ENCODE data around the gene ITGA1. TPM values are rescaled to one million over a fixed set of nuclear protein-coding genes. Genes with fewer than 3 reads are reported as not detected.
"Not testable (repeated sequence)": the region's sequence is repeated elsewhere in the genome, so short reads cannot be mapped to it uniquely, and the experiment has no call there.

ITGA1 gene
- total RNA-seq, 3 donors from 2014 or later = 2.1 to 6.3 (median 4.7) TPM

DNA sequence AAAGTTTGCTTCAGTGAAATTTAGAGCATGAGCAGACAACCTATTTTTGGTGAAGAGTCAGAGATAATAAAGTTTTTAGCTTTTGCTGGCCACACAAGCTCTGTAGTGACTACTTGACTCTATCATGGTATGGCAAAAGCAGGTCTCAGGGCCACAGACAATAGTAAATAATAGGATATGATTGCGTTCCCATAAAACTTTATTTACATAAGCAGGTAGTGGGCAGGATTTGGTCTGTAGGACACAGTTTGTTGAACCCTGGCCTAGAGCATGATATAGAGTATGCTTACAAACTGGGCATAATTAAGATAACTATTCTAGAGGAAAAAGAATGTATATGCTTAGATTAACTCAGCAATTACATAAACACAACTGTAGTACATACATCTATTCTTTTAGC lies 30.1 kb downstream of the ITGA1 start:
- Mint-ChIP-seq H3K9me3 (no peaks in the 10 kb centered on the region), H3K36me3 (ENCODE audit: insufficient read depth) (no peaks in the 10 kb centered on the region), H3K27me3 (ENCODE audit: low read depth) (no peaks in the 10 kb centered on the region), H3K4me3 (no peak overlapping the region), H3K4me1 (ENCODE audit: low read depth) (no peaks in the 10 kb centered on the region)
- no peak for ATAC-seq
- DNase-seq = no peak

- H3K4me1 Mint-ChIP-seq (ENCODE audit: low read depth) = no peaks in the 10 kb centered on the region
- H3K27me3 Mint-ChIP-seq (ENCODE audit: low read depth) = no peaks in the 10 kb centered on the region
- ATAC-seq (no peak), DNase-seq (no peak)
- H3K36me3 Mint-ChIP-seq (ENCODE audit: insufficient read depth) = no peaks in the 10 kb centered on the region
- no peaks in the 10 kb centered on the region for H3K9me3 Mint-ChIP-seq
- no peak overlapping the region for H3K4me3 Mint-ChIP-seq
These were observed 30.6 kb downstream of the ITGA1 start for GRCh38 chr5:52818360-52818759.

DNA sequence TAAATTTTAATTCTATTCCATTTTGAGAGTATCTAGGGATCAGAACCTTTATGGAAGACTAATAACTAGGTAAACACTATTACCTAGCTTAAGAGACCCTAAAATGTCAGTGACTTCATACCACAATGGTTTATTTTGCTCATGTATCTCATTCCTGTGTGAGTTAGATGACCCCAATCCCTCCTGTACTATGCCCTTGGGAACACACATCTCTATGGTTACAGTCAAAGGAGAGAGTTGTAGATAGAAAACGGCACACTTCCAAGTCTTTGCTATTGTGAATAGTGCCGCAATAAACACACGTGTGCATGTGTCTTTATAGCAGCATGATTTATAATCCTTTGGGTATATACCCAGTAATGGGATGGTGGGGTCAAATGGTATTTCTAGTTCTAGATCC lies 31.1 kb downstream of the ITGA1 start:
- not testable (repeated sequence) for H3K9me3 Mint-ChIP-seq; DNase-seq; H3K36me3 Mint-ChIP-seq (ENCODE audit: insufficient read depth); ATAC-seq; H3K27me3 Mint-ChIP-seq (ENCODE audit: low read depth); H3K4me3 Mint-ChIP-seq; H3K4me1 Mint-ChIP-seq (ENCODE audit: low read depth)

- peaks cover 5% of the 10 kb centered on the region for H3K4me1 Mint-ChIP-seq (ENCODE audit: low read depth)
- H3K36me3 Mint-ChIP-seq (ENCODE audit: insufficient read depth) = no peaks in the 10 kb centered on the region
- DNase-seq (no peak), ATAC-seq (no peak)
- no peaks in the 10 kb centered on the region for H3K27me3 Mint-ChIP-seq (ENCODE audit: low read depth)
- H3K9me3 Mint-ChIP-seq = no peaks in the 10 kb centered on the region
- H3K4me3 Mint-ChIP-seq = no peak overlapping the region
These were observed 34.2 kb downstream of the ITGA1 start for GRCh38 chr5:52821901-52822300.

- peaks cover 5% of the 10 kb centered on the region for H3K4me1 Mint-ChIP-seq (ENCODE audit: low read depth)
- peaks cover 2% of the 10 kb centered on the region for H3K9me3 Mint-ChIP-seq
- H3K4me3 Mint-ChIP-seq = no peak overlapping the region
- ATAC-seq (no peak), DNase-seq (no peak)
- H3K36me3 Mint-ChIP-seq (ENCODE audit: insufficient read depth) = no peaks in the 10 kb centered on the region
- no peaks in the 10 kb centered on the region for H3K27me3 Mint-ChIP-seq (ENCODE audit: low read depth)
These were observed 34.7 kb downstream of the ITGA1 start for GRCh38 chr5:52822437-52822836.

DNA sequence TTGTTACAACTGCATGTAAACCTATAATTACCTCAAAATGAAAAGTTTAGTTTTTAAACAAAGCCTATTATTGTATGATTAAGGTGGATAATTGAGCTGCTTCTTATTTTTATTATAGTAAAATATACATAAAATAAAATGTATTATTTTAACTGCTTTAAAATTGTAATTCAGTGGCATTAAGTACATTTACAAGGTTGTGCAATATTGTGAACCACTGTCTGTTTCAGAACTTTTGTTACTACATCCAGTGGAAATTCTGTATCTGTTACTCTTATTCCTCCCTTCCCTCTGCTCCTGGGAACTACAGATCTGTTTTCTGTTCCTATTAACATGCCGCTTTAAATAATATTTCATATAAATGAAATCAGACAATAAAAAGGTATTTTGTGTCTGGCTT lies 37.1 kb downstream of the ITGA1 start:
- H3K27me3 Mint-ChIP-seq (ENCODE audit: low read depth) = no peaks in the 10 kb centered on the region
- no peak overlapping the region for H3K4me3 Mint-ChIP-seq
- H3K9me3 Mint-ChIP-seq = peaks cover 4% of the 10 kb centered on the region
- peaks cover 5% of the 10 kb centered on the region for H3K4me1 Mint-ChIP-seq (ENCODE audit: low read depth)
- H3K36me3 Mint-ChIP-seq (ENCODE audit: insufficient read depth) = no peaks in the 10 kb centered on the region
- DNase-seq (no peak), ATAC-seq (no peak)

DNA sequence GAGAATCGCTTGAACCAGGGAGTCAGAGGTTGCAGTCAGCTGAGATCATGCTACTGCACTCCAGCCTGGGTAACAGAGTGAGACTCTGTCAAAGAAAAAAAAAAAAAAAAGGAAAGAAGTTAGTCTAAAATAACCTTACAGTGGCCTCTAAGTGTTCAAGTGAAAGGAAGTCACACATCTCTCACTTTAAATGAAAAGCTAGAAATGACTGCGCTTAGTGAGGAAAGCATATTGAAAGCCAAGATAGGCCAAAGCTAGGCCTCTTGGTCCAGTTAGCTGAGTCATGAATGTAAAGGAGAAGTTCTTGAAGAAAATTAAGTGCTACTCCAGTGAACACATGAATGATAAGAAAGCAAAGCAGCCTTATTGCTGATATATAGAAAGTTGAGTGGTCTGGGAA lies 38.1 kb downstream of the ITGA1 start:
- Mint-ChIP-seq H3K4me3 (no peak overlapping the region), H3K9me3 (peaks cover 4% of the 10 kb centered on the region), H3K27me3 (ENCODE audit: low read depth) (no peaks in the 10 kb centered on the region), H3K36me3 (ENCODE audit: insufficient read depth) (no peaks in the 10 kb centered on the region), H3K4me1 (ENCODE audit: low read depth) (peaks cover 5% of the 10 kb centered on the region)
- ATAC-seq (peak in 1 of 2 donors; percentile 56), DNase-seq (no peak)

- Mint-ChIP-seq H3K4me3 (no peak overlapping the region), H3K4me1 (ENCODE audit: low read depth) (peaks cover 5% of the 10 kb centered on the region), H3K36me3 (ENCODE audit: insufficient read depth) (no peaks in the 10 kb centered on the region), H3K9me3 (peaks cover 4% of the 10 kb centered on the region), H3K27me3 (ENCODE audit: low read depth) (no peaks in the 10 kb centered on the region)
- ATAC-seq (no peak), DNase-seq (no peak)
These were observed 40.1 kb downstream of the ITGA1 start for GRCh38 chr5:52827815-52828214.

- Mint-ChIP-seq H3K4me1 (ENCODE audit: low read depth) (peaks cover 5% of the 10 kb centered on the region), H3K9me3 (peaks cover 4% of the 10 kb centered on the region), H3K27me3 (ENCODE audit: low read depth) (no peaks in the 10 kb centered on the region), H3K36me3 (ENCODE audit: insufficient read depth) (no peaks in the 10 kb centered on the region), H3K4me3 (no peak overlapping the region)
- ATAC-seq = no peak
- DNase-seq = no peak
These were observed 41.9 kb downstream of the ITGA1 start for GRCh38 chr5:52829664-52830063.

- DNase-seq (no peak), ATAC-seq (no peak)
- Mint-ChIP-seq H3K36me3 (ENCODE audit: insufficient read depth) (no peaks in the 10 kb centered on the region), H3K9me3 (peaks cover 4% of the 10 kb centered on the region), H3K4me1 (ENCODE audit: low read depth) (peaks cover 5% of the 10 kb centered on the region), H3K27me3 (ENCODE audit: low read depth) (no peaks in the 10 kb centered on the region), H3K4me3 (no peak overlapping the region)
These were observed 42.9 kb downstream of the ITGA1 start for GRCh38 chr5:52830650-52831049.

- ATAC-seq = no peak
- DNase-seq = no peak
- Mint-ChIP-seq H3K4me3 (no peak overlapping the region), H3K27me3 (ENCODE audit: low read depth) (no peaks in the 10 kb centered on the region), H3K9me3 (peaks cover 4% of the 10 kb centered on the region), H3K36me3 (ENCODE audit: insufficient read depth) (no peaks in the 10 kb centered on the region), H3K4me1 (ENCODE audit: low read depth) (no peaks in the 10 kb centered on the region)
These were observed 44.2 kb downstream of the ITGA1 start for GRCh38 chr5:52831786-52832511.

GRCh38 chr5:52834320-52834719 lies 46.6 kb downstream of the ITGA1 start:
- Mint-ChIP-seq H3K4me1 (ENCODE audit: low read depth) (no peaks in the 10 kb centered on the region), H3K9me3 (no peaks in the 10 kb centered on the region), H3K27me3 (ENCODE audit: low read depth) (no peaks in the 10 kb centered on the region), H3K4me3 (no peak overlapping the region), H3K36me3 (ENCODE audit: insufficient read depth) (no peaks in the 10 kb centered on the region)
- ATAC-seq (no peak), DNase-seq (no peak)

DNA sequence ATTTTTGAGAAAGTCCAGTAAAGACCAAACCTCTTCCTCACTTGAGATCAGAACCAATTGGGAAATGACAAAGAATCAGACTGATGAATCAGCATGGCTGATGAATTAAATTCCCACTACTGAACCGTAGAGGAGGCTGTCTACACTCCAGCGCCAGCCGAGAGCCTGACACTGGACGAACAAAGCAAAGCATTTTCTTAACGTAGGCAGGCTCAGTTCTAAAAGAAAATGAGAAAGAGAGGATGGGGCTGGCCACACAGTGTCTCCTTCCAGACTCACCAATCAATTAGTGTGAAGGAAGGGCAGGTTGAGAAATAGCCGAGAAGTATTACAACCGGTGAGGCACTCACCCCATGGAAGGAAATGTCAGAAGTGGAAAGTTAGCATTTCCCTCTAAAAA lies 49.4 kb downstream of the ITGA1 start:
- DNase-seq (no peak), ATAC-seq (no peak)
- no peaks in the 10 kb centered on the region for H3K27me3 Mint-ChIP-seq (ENCODE audit: low read depth)
- H3K4me3 Mint-ChIP-seq = no peak overlapping the region
- no peaks in the 10 kb centered on the region for H3K9me3 Mint-ChIP-seq
- no peaks in the 10 kb centered on the region for H3K36me3 Mint-ChIP-seq (ENCODE audit: insufficient read depth)
- H3K4me1 Mint-ChIP-seq (ENCODE audit: low read depth) = no peaks in the 10 kb centered on the region

GRCh38 chr5:52837591-52838001 lies 49.9 kb downstream of the ITGA1 start:
- Mint-ChIP-seq H3K27me3 (ENCODE audit: low read depth) (no peaks in the 10 kb centered on the region), H3K36me3 (ENCODE audit: insufficient read depth) (no peaks in the 10 kb centered on the region), H3K4me1 (ENCODE audit: low read depth) (no peaks in the 10 kb centered on the region), H3K9me3 (no peaks in the 10 kb centered on the region), H3K4me3 (no peak overlapping the region)
- ATAC-seq = no peak
- DNase-seq = no peak

- DNase-seq = no peak
- Mint-ChIP-seq H3K4me1 (ENCODE audit: low read depth) (no peaks in the 10 kb centered on the region), H3K9me3 (no peaks in the 10 kb centered on the region), H3K27me3 (ENCODE audit: low read depth) (no peaks in the 10 kb centered on the region), H3K4me3 (no peak overlapping the region), H3K36me3 (ENCODE audit: insufficient read depth) (no peaks in the 10 kb centered on the region)
- no peak for ATAC-seq
These were observed 50.8 kb downstream of the ITGA1 start for GRCh38 chr5:52838326-52839015.
